Panc1 (cell line): Measurements from ENCODE around the gene NDUFV2. TPM values are rescaled to one million over a fixed set of nuclear protein-coding genes. Genes with fewer than 3 reads are reported as not detected.

Source experiments
- ATAC-seq: fragments of 200-7000 bp; cut with Tn5 transposase; 2 replicates; pipeline ENCODE4 v1.9.1; 2020; ENCODE audit warnings: mild to moderate bottlenecking, moderate library complexity
- BruUV-seq: library from RNA; stranded (reverse); fragments of 400-500 nt; replicated peaks from 2 replicates; lab custom pipeline; 2021; lab: Mats Ljungman, UMichigan
- CTCF ChIA-PET: fragments of 300-600 bp; sonication (Branson Sonifier 250); formaldehyde crosslinking; loops from one replicate; lab custom pipeline; 2022; ENCODE audit warnings: antibody characterized with exemption; lab: Charles Lee
- POLR2A ChIA-PET: fragments of 300-600 bp; sonication (Branson Sonifier 250); formaldehyde crosslinking; loops from one replicate; lab custom pipeline; 2022; ENCODE audit warnings: antibody characterized with exemption; lab: Charles Lee
- DNase-seq: peaks from one replicate; pipeline ENCODE4 v3.0.0-alpha.2; 2010; ENCODE audit warnings: low read depth, low spot score
- H3K27ac ChIP-seq: 2 replicates; pipeline ENCODE4 v1.5.1; 2011; ENCODE audit warnings: mild to moderate bottlenecking, low read length, inconsistent platforms
- H3K27me3 ChIP-seq: fragments of 200-500 bp; sonication (Bioruptor generic); 2 replicates; pipeline ENCODE4 v1.6.0; 2014; ENCODE audit warnings: low read length, inconsistent platforms; ENCODE audit not compliant: control insufficient read depth, insufficient read depth
- H3K36me3 ChIP-seq: fragments of 200-500 bp; sonication (Bioruptor generic); 2 replicates; pipeline ENCODE4 v1.5.1; 2014; ENCODE audit warnings: inconsistent platforms, mild to moderate bottlenecking, low read length, moderate library complexity; ENCODE audit not compliant: control insufficient read depth, insufficient read depth
- H3K4me1 ChIP-seq: 2 replicates; pipeline ENCODE4 v1.5.1; 2011; ENCODE audit warnings: inconsistent platforms, mild to moderate bottlenecking, low read length, moderate library complexity; ENCODE audit not compliant: control insufficient read depth, insufficient read depth
- H3K4me3 ChIP-seq, 2 experiments: 2 replicates each; pipeline ENCODE4 v1.5.1; 2011 to 2012; ENCODE audit warnings: low read depth in 2 of 2, low read length in 2 of 2, mild to moderate bottlenecking in 2 of 2, inconsistent platforms in 1 of 2, moderate library complexity in 1 of 2
- H3K9me3 ChIP-seq: fragments of 200-500 bp; sonication (Bioruptor generic); 2 replicates; pipeline ENCODE4 v1.5.1; 2014; ENCODE audit warnings: low read depth, mild to moderate bottlenecking, inconsistent platforms, low read length, moderate library complexity; ENCODE audit not compliant: control insufficient read depth, insufficient read depth
- POLR2AphosphoS5 ChIP-seq: IDR thresholded peaks from 2 replicates; pipeline ENCODE4 v1.6.1; 2012; ENCODE audit warnings: mild to moderate bottlenecking, low read depth, low read length, moderate library complexity
- SIN3A ChIP-seq: IDR thresholded peaks from 2 replicates; pipeline ENCODE4 v1.6.1; 2012; ENCODE audit warnings: low read depth, mild to moderate bottlenecking, low read length, moderate library complexity, borderline replicate concordance; ENCODE audit not compliant: insufficient read depth
- TCF7L2 ChIP-seq: IDR thresholded peaks from 2 replicates; pipeline ENCODE4 v1.6.1; 2011; ENCODE audit warnings: mild to moderate bottlenecking, low read depth, low read length, inconsistent platforms
- in situ Hi-C: cut with HindIII; loops from 2 replicates; pipeline ENCODE4 v1.10.0; 2016; ENCODE audit warnings: low sequenced_read_pairs, low pct_unique_long_range_greater_than_20kb
- intact Hi-C: fragments of 100-400 bp; cut with micrococcal nuclease; formaldehyde crosslinking; loops from one replicate; pipeline ENCODE4 v1.10.0; 2022; ENCODE audit not compliant: unreplicated experiment
- total RNA-seq: library from RNA; stranded (reverse); gene quantifications from one replicate; pipeline ENCODE4 v1.2.1, GENCODE V29; 2021; ENCODE audit not compliant: unreplicated experiment
- TF ChIP-seq, protein P1 (sequence below), 2 experiments: IDR thresholded peaks; 2 replicates each; pipeline ENCODE4 v1.6.1; 2011 to 2012; ENCODE audit warnings: low read depth in 2 of 2, control low read depth in 1 of 2, low read length in 1 of 2, mild to moderate bottlenecking in 1 of 2, moderate library complexity in 1 of 2; ENCODE audit not compliant: insufficient read depth in 1 of 2
- TF ChIP-seq, protein P2 (sequence below): fragments of 450-650 bp; IDR thresholded peaks from 2 replicates; pipeline ENCODE4 v1.5.1; 2017; ENCODE audit warnings: mild to moderate bottlenecking

The NDUFV2 gene
- total RNA-seq, 1 experiment from 2014 or later: 157 TPM

DNA sequence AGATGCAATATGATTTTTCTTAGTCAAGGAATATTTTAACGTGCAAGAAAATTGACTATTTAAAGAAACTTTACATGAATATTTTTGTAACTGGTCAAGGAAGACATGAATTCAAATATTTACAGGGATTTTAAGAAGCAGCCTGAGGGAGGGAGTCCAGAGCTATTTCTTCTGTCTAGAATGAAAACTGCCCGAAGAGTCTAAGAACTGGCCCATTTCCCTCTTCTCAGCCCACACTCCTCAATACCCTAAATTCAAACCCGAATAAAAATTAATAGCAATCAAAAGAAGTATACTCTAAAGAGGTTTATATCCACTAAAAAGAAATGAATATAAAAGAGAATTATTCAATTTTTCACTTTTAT, 6.5 kb upstream of the NDUFV2 start:
- H3K4me1 ChIP-seq: peaks cover 11% of the 10 kb centered on the region
- no peak for DNase-seq
- no peak overlapping the region for H3K27ac ChIP-seq
- in situ Hi-C loops (no loop called here), intact Hi-C loops (no loop called here)
- no peak overlapping the region for H3K4me3 ChIP-seq
- ChIA-PET POLR2A (no interaction called here), CTCF (no interaction called here)
- no peaks in the 10 kb centered on the region for H3K27me3 ChIP-seq
- H3K36me3 ChIP-seq: no peaks in the 10 kb centered on the region
- TF ChIP-seq, protein P1, sequence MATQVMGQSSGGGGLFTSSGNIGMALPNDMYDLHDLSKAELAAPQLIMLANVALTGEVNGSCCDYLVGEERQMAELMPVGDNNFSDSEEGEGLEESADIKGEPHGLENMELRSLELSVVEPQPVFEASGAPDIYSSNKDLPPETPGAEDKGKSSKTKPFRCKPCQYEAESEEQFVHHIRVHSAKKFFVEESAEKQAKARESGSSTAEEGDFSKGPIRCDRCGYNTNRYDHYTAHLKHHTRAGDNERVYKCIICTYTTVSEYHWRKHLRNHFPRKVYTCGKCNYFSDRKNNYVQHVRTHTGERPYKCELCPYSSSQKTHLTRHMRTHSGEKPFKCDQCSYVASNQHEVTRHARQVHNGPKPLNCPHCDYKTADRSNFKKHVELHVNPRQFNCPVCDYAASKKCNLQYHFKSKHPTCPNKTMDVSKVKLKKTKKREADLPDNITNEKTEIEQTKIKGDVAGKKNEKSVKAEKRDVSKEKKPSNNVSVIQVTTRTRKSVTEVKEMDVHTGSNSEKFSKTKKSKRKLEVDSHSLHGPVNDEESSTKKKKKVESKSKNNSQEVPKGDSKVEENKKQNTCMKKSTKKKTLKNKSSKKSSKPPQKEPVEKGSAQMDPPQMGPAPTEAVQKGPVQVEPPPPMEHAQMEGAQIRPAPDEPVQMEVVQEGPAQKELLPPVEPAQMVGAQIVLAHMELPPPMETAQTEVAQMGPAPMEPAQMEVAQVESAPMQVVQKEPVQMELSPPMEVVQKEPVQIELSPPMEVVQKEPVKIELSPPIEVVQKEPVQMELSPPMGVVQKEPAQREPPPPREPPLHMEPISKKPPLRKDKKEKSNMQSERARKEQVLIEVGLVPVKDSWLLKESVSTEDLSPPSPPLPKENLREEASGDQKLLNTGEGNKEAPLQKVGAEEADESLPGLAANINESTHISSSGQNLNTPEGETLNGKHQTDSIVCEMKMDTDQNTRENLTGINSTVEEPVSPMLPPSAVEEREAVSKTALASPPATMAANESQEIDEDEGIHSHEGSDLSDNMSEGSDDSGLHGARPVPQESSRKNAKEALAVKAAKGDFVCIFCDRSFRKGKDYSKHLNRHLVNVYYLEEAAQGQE (IDR thresholded peaks at IDR 0.05; ENCODE audit: insufficient read depth in 1 of 2, low read depth in 2 of 2, low read length in 1 of 2): no peak
- TF ChIP-seq, protein P2, sequence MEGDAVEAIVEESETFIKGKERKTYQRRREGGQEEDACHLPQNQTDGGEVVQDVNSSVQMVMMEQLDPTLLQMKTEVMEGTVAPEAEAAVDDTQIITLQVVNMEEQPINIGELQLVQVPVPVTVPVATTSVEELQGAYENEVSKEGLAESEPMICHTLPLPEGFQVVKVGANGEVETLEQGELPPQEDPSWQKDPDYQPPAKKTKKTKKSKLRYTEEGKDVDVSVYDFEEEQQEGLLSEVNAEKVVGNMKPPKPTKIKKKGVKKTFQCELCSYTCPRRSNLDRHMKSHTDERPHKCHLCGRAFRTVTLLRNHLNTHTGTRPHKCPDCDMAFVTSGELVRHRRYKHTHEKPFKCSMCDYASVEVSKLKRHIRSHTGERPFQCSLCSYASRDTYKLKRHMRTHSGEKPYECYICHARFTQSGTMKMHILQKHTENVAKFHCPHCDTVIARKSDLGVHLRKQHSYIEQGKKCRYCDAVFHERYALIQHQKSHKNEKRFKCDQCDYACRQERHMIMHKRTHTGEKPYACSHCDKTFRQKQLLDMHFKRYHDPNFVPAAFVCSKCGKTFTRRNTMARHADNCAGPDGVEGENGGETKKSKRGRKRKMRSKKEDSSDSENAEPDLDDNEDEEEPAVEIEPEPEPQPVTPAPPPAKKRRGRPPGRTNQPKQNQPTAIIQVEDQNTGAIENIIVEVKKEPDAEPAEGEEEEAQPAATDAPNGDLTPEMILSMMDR: no peak
- TF ChIP-seq SIN3A (no peak), TCF7L2 (no peak), POLR2AphosphoS5 (no peak)
- no peak for ATAC-seq
- H3K9me3 ChIP-seq: no peaks in the 10 kb centered on the region
- BruUV-seq: no TSS peak

DNA sequence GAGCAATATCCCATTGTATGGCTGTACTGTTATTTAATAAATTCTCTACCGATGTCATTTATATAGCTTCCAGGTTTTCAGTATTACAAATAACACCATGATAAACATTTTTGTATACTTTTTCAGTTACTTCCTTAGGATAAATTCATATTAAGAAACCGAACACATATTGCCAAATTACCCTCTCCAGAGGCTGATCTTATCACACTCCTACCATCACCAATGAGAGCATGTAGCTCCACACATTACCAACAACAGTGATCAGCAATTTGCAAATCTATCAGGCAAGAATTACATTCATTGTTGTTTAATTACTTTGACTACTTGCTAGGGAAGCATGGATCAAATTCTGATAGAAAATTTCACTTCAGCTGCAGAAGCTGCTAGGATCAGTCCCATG, 5.8 kb upstream of the NDUFV2 start:
- Histone ChIP-seq H3K27ac (no peak overlapping the region), H3K27me3 (no peaks in the 10 kb centered on the region), H3K9me3 (no peaks in the 10 kb centered on the region), H3K4me1 (peaks cover 14% of the 10 kb centered on the region), H3K4me3 (no peak overlapping the region), H3K36me3 (no peaks in the 10 kb centered on the region)
- ChIA-PET CTCF (no interaction called here), POLR2A (no interaction called here)
- DNase-seq: no peak
- intact Hi-C loops: no loop called here
- in situ Hi-C loops: no loop called here
- BruUV-seq: no TSS peak
- ATAC-seq: no peak
- TF ChIP-seq, protein P1 (IDR thresholded peaks at IDR 0.05; ENCODE audit: insufficient read depth in 1 of 2, low read depth in 2 of 2, low read length in 1 of 2): no peak
- TF ChIP-seq POLR2AphosphoS5 (no peak), SIN3A (no peak), TCF7L2 (no peak)
- TF ChIP-seq, protein P2: no peak
